GOT3 (cell line): ENCODE data around the gene ODAM.
"Not testable (repeated sequence)": the region's sequence is repeated elsewhere in the genome, so short reads cannot be mapped to it uniquely, and the experiment has no call there.

Experiments
- DNase-seq: peaks from one replicate; lab custom pipeline; 2025; ENCODE audit warnings: mixed read lengths; lab: John Stamatoyannopoulos, UW

The ODAM gene, protein sequence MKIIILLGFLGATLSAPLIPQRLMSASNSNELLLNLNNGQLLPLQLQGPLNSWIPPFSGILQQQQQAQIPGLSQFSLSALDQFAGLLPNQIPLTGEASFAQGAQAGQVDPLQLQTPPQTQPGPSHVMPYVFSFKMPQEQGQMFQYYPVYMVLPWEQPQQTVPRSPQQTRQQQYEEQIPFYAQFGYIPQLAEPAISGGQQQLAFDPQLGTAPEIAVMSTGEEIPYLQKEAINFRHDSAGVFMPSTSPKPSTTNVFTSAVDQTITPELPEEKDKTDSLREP

DNA sequence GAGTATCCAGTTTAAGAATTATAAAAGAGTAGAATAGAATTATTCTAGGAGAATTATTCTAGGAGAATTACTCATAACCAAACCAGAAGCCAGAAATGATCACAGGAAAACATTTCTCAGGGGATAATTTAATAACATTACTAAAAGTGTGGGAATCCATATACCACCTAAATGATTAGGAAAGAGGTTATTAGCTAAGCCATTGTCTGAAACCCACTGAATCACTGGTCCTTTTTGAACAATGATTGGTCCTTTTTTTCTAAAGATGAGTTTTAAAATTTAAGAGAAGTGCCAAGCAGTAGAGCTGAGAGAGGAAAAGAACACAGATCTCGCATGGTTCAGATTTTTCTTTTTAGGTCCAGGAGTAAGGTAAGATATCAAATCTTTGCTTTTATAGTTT lies at the start of gene ODAM:
Gene ODAM, plus strand, starts transcription at position 301 of the 400 bp plus-strand sequence. CDS start 819 bp downstream, outside the sequence.
- no peak for DNase-seq

DNA sequence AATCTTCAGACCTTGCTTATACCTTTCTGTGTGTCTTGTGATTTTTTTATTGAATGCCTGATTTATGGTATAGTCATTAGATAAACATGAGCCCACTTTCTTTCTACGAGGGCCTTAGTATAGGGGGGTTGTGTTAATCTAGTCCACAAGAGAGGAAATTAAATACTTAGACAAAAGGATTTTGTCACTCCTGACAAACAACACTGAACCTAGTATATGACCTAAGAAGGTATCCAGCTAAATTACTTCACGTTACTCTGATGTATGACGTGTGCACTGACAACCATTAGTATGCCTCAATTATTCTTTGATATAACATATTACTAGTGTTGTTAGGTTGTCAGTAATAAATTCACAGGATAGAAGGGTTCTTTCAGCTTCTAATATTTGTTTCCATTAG lies 44.3 kb upstream of the ODAM start:
- DNase-seq, result no peak

DNA sequence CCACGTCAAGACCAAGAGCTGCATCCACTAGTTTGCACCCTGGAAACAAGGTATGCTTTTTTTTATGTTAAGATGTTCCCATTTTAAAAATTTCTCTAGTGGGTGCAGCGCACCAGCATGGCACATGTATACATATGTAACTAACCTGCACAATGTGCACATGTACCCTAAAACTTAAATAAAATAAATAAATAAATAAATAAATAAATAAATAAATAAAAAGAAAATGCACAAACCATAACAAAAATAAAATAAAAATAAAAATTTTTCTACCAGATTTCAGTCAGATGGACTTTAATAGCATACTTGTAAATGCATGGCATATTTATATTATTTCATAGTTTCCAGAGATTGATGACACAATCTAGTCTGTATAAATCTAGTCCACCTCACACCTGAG lies 43.4 kb upstream of the ODAM start:
- DNase-seq, result no peak

DNA sequence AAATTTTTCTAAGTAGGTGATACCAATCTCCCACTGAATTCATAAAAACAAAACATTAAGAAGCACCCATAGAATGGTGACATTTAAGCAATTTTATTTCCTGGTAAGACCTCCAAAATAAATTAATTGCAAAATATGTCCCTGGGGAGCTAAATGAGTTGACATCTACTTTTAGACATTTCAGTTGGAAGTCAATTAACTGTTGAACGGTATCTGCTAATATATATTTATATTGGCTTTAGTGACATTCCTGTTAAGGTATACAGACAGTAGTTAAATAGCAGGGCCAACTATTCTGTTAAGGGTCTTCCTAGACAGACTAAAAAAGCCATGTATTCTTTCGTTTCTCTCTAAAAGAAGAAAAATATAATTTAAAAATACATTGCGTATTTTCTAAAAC lies 41.6 kb upstream of the ODAM start, which contains the start of gene PRR27:
Gene PRR27, plus strand, starts transcription at position 301 of the 400 bp plus-strand sequence. CDS start 139 bp downstream, outside the sequence.
- DNase-seq, result no peak

DNA sequence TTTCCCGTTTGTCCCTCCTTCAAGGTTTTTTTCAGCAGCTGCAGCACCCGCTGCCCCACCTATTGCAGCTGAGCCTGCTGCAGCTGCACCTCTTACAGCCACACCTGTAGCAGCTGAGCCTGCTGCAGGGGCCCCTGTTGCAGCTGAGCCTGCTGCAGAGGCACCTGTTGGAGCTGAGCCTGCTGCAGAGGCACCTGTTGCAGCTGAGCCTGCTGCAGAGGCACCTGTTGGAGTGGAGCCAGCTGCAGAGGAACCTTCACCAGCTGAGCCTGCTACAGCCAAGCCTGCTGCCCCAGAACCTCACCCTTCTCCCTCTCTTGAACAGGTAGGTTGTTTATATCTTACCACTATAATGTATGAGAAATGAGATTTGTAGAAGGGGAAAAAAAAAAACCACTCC lies 36.9 kb upstream of the ODAM start:
- no peak for DNase-seq

DNA sequence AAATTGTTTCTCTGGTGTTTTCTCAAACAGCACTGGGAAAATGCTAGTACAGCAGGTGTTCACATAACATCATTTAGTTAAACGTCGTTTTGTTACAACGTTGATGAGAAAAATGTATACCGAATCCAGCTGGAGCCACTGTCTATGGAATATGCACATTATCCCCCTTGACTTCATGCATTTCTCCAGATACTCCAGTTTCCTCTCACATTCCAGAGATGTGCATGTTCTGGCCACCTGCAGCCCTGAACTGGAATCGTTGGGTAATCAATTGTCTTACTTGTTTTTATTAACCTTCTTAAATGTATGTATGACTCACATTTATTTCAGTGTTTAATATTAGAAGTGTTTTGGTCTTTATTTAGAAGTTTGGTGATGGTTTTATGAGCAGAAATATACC lies 18.4 kb upstream of the ODAM start:
- DNase-seq, result no peak

DNA sequence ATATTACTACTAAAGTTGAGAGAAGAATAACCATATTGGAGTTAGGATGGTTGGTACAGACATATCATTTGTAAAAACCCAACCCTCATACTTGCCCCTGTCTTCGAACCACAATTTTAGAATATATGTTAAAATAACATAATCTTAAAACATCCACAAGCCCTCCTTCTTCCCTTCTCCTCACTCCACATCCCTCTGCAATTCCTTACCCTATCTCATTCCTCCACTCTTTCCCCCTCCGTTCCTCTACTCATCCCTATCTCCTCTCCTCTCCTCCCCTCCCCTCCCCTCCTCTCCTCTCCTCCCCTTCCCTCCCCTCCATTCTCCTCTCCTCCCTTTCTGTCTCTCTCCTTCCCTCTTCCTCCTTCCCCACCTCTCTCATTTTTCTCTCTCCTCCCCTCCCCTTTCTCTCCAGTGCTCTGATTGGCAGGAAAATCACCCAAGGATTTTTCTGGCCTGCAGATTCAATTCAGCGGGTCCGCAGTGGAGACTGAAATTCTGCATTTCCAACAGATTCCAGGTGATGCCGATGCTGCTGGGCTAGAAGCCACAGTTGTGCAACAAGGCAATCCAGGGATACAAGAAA lies 17.4 kb upstream of the ODAM start:
- no peak for DNase-seq

DNA sequence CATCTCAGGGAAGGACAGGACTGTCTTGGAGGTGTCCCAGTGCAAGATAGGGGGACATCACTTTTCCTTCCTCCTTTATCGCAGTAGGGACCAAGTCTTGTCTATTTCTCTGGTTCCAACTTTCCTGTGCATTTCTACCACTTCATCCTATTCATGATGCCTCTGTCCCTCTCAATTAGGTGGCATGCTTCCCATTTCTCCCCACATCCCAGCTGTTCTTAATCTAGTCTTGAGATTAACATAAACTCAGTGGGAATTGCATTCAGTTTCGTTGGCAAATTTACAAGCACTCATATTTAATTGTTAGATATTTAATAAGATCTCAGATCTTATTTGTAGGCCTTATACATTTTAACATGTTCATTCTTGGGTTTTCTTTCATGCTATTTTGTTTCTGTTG lies 15.7 kb upstream of the ODAM start:
- no peak for DNase-seq

DNA sequence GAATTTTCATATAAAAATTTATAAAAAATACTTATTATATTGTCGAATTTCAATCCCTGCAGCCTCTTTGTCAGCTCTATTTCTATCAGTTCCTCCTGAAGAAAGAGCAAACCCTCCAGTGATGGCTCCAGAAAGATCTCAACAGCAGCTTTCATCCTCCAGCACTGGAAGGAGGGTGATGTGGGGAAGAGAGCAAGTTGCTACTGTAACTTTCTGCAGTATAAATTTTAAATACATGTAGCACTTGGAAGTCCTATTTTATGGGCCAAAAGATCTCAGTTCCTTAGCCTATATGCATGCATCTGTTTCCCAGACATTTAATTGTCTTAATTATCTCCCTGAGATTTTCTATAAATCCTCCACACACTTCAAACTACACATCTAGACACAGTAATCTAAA lies 13.7 kb upstream of the ODAM start:
- no peak for DNase-seq

DNA sequence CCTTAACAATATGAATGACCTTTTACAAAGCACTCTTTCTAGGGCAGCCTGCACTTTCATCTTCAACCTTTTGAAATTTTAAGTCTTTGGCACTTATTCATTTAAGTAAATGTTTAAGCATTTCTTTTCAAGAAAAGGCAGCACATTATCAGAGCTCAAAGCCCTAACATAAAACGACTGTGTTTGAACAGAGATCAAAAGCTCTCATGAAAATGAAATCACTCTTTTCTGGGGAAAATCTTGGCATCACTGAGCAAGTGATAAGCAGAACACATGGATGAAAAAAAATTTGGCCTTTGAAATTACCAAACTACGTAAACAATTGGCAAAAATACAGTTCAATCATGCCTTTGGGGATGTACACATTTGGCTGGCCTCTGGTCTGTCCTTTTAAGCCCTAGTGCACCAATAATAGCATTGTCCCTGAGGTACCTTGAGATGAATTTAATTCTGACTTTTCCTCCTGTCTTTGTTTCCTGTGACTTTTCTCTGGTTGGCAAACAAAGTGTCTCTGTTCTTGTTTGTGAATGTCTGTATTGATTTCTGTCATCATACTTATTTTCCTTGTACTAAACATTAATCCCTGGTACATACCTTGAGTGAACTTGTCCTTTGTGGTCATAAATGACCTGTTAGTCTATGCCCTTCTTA lies 12.9 kb upstream of the ODAM start:
- DNase-seq, result no peak

DNA sequence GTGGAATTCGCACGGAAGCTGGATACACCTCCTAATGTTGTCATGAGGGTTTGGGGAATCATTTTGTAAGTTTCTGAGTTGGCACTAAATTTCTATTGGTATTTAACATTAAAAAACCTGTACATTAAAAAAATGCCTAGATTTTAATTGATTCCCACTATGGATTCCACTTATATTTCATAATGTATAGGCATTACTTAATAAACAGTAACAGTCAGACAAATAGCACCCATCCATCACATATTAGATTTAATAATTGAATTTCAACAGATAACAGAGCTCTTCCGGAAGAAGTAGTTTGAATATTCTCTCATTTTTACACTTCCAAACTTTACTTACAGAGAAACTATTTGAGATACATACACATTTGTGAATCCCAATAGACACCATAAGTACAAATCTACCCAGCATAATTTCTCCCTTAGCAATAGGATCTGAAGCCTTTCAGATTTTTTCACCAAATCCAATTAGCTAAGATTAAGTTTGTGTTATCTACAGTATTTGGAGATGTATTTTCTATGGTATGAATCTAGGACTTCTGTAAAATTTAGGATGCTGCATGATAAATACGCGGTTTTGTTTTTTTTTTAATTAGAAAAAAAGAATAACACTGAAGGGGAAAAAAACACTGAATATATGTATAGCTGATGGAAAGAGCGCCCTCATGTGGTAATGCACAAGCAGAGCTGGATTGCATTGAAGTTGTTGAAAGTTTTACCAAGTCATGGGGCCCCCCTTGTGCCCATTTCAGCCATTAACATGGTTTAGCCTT lies 12.2 kb upstream of the ODAM start:
- DNase-seq, result no peak

DNA sequence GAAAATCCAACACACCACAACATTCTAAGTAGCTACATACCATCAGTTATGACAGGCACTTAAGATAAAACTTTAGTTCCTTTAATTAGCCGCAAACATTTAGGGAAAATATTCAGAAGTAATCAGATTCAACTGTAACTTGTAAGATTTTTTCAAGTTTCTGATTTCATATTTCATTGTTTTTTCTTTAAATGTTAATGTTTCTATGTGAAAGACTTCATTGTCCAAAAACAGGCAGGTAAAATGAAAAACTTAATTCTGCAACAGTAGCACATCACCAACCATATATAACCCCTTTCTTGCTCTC lies 11.6 kb upstream of the ODAM start:
- DNase-seq, result no peak

DNA sequence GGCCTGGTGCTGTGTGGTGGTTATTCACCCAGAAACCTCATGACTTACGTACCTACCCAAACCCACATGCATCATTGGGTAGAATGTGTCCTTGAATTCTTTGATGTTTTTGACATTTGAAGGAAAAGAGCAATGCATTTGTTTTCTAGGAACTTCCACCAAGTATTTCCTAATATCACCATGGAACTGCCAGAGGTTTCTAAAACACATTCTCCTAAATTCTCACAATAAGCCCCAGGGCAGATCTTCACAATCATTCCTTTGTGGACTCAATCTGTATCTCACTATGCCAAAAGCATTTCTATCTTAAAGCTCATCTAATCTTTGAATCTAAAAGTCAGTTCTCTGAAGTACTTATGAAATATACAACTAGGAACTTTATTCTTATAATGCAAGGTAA lies 8.3 kb upstream of the ODAM start:
- no peak for DNase-seq

DNA sequence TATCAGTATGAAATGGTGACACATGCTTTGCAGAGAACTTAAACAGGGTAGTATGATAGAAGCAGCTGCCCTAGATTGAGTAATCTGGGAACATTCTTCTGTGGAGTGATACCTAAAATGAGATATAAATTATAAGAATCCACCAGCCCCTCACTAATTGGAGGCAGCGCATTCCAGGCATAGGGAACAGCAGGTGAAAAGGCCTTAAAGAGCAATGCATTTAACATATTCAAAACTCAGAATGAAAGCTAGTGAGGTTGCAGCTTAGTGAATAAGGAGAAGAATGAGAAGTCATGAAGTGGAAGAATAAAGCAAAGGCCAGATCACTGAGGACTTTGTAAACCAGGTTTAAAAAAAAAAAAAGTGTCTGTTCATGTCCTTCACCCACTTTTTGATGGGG lies 4.9 kb upstream of the ODAM start:
- no peak for DNase-seq

DNA sequence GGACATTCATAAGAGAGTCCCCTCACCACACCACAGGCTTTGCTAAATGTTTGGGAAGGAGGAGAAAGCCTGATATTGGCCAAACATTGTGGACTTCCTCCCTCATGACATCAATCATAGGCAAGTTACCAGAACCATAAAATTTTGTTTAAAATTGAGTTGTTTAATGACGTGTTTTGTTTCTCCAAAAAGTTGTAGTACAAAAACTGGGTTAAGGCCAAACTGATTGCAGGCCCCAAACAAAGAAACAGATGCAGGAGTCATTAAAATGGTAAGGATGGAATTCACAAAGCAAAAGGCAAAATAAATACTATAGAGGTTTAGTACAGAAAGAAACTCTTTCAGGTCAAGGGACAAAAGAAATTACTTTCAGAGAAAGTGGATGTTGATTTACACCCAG lies 3.9 kb upstream of the ODAM start:
- DNase-seq, result no peak

DNA sequence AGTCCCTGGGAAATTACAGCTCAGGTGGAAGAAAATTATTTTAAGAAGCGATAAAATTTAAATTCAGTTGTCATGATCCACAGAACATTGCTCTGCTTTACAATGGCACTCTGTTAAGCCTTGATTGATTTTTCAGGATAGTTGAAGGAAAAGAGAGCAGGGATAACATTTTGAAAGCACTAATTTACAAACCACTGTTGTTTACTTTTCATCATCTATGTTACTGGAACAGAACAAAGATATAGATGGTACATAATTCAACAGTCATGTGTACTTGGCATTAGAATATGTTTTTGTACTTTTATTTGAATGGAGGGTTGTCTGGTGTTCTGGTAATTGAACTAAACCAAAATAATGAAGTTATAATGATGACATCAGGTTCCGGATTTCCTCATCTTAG lies 2.6 kb upstream of the ODAM start:
- DNase-seq, result no peak

DNA sequence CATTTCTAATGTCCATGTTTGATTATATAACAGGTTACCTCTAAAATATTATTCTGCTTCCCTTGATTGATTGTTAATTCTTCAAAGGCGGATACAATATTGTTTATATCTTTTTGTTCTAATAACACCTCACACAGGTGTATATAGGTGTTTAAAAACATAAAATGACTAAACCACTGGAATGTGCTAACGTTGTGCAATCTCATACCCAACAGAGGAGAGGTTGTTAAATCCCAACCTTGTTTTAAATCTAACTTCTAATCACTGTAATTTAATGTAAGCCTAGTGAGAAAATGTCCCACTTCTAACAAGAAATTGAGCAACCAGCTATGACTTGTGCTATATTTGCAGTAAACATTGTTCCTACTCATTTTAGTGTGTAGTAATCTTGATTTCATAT lies 1.3 kb downstream of the ODAM start:
- DNase-seq, result no peak

DNA sequence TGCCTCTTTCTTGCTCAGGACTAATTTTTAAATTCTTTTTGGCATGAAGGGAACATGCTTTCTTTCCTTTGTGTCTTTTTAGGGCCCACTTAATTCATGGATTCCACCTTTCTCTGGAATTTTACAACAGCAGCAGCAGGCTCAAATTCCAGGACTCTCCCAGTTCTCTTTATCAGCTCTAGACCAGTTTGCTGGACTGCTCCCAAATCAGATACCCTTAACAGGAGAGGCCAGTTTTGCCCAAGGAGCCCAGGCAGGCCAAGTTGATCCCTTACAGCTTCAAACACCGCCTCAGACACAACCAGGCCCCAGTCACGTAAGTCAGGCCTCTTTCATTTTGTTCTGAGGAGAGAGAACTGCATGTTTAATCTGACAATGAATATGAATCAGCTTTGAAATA lies 2.3 kb downstream of the ODAM start:
- DNase-seq, result no peak

DNA sequence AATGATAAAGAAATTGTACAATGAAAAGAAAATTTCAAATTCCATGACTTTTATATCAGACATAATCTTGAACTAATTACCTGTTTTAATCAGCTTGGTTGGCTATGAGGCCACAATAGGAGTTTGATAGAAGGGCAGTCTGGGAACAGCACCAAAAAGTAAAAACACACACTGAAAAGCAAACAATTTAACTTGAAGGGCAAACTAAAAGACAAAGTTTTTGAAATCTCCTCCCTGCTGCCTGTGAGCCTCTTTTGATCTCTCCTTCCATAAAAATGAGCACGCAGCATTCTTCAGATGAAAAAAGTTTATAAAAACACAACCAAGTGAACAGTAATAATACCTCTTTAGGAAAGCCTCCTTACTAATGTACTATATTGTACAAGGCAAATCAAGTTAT lies 8.1 kb downstream of the ODAM start:
- DNase-seq, result no peak

DNA sequence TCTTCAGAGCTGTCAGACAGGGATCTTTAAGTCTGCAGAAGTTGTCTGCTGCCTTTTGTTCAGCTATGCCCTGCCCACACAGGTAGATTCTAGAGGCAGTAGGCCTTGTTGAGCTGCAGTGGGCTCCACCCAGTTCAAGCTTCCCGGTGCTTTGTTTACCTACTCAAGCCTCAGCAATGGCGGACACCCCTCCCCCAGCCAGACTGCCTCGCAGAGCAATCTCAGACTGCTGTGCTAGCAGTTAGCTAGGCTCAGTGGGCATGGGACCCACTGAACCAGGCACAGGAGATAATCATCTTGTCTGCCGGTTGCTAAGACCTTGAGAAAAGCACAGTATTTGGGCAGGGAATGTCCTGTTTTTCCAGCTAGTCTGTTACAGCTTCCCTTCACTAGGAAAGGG lies 17.2 kb downstream of the ODAM start:
- not testable (repeated sequence) for DNase-seq

DNA sequence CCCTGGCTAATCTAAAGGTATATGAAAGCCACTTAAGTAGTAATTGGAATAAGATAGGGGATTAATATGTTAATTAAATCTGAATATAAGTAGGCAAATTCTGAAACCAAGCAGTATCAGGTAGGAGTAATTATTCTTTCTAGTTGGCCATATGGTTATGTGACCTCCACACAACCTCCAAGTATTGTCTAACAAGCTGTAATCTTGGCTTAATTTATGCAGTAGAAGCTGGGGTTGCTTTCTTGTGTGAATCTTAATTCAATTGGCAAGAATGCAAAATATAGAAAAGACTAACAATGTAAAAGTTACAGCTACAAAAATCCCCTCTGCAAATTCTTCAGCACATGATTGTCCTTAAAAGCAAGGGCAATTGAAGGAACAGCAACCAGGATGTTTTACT lies 20.6 kb downstream of the ODAM start:
- DNase-seq, result not testable (repeated sequence)

DNA sequence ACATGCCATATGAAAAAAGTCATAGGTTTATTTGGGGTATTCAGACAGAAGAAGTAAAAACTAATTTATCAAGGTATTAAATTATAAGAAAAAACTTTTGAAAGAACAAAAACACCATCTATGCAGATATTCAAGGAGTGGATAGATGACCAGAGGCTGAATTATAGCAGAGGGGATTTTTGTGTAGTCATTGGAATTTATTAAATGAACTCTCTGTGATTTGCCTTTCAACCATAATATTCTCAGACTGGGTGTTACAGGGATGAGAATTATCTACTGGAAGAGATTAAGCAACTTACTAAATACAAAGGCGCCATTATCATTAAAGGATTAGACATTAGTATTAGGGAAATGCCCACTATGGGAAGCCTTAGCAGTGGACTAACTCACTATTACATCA lies 21.0 kb downstream of the ODAM start:
- not testable (repeated sequence) for DNase-seq

DNA sequence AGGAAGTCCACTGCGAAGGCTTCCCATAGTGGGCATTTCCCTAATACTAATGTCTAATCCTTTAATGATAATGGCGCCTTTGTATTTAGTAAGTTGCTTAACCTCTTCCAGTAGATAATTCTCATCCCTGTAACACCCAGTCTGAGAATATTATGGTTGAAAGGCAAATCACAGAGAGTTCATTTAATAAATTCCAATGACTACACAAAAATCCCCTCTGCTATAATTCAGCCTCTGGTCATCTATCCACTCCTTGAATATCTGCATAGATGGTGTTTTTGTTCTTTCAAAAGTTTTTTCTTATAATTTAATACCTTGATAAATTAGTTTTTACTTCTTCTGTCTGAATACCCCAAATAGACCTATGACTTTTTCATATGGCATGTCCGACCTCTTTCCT lies 25.9 kb downstream of the ODAM start:
- DNase-seq, result not testable (repeated sequence)
